ENCODE measurements around the gene KCNMA1.
"Not testable (repeated sequence)": the region's sequence is repeated elsewhere in the genome, so short reads cannot be mapped to it uniquely, and the experiment has no call there.

KCNMA1 gene

GRCh38 chr10:77409697-77410471 is 227.7 kb downstream of the KCNMA1 start:
- DNase-seq, result peak; percentile 59

GRCh38 chr10:77408259-77408658 is 229.3 kb downstream of the KCNMA1 start:
- no peak for DNase-seq

- DNase-seq, result no peak
Measured at GRCh38 chr10:77406764-77407430, 230.7 kb downstream of the KCNMA1 start.

GRCh38 chr10:77405771-77406241 is 231.8 kb downstream of the KCNMA1 start:
- DNase-seq, result peak; percentile 89

DNA sequence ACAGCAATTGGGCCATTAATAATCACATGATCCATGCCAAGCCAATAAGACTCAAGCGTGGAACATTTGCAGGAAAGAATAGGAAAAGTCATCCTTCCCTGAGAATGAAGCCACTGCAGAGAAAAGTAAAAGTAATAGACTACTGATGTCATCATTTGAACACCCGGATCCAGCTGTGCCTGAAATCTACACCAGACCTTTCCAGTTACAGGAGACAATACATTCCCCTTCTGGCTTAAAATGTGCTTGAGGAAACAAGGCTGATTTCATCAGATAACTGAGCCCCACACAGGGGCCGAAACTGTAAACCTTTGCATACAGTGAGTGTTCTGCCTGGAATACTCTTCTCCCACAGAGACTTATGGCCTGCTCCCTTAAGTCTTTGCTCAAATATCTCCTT is 232.8 kb downstream of the KCNMA1 start:
- peak; percentile 49 for DNase-seq

- DNase-seq, result no peak
Measured at GRCh38 chr10:77403761-77404160, 233.8 kb downstream of the KCNMA1 start.

GRCh38 chr10:77401683-77402082 is 235.9 kb downstream of the KCNMA1 start:
- DNase-seq, result no peak

- no peak for DNase-seq
Measured at GRCh38 chr10:77400033-77400432, 237.6 kb downstream of the KCNMA1 start.

DNA sequence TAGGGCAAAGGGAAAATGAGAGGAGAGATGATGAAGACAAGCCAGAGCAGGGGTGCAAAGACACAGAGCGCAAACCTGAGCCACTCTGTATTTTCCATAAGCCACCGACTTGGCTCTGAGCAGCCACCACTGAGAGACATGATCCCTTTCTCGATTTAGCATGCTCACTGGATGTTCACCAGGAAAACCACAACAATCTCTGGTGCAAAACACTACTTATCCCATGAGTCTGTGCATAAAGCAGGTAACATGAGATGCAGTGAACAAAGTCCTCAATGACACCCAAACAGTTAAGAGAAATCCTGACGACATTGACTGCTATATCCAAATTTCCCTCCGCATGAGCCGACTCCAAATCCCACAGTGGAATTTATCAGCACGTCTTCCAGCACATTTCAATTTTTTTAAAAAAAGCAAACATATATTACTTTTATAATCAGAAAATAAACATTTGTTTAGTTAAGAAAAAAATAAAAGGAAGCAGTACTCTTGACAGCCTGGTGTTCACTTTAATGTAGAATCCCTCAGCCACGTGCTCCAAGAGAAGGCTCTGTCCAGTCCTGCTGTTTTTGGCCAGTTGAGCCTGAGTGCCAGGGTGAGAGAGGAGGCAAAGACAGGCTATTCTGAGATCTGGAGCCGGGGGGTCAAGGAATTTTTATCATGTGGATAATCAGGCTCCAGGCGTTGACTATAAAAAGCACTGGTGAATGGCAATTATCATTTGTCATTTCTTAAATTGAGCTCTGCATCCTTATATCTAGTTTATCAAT is 238.4 kb downstream of the KCNMA1 start:
- no peak for DNase-seq

GRCh38 chr10:77398558-77398957 is 239.1 kb downstream of the KCNMA1 start:
- peak; percentile 64 for DNase-seq

DNA sequence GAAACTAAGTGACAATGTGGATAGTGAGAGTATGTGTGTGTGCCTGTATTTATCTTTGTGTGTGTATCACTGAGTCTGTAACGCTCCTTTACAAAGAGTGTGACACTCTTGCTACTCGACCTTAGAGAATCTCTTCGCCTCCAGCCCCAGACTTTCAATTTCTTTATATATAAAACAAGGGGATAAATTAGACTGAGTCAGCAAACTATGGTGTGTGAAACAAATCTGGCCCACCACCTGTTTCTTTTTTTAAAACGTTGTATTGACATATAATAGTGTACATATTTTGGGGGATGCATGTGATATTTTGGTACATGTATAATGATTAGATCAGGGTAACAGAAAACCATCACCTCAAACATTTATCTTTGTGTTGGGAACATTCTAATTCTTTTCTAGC is 240.5 kb downstream of the KCNMA1 start:
- DNase-seq, result no peak

DNA sequence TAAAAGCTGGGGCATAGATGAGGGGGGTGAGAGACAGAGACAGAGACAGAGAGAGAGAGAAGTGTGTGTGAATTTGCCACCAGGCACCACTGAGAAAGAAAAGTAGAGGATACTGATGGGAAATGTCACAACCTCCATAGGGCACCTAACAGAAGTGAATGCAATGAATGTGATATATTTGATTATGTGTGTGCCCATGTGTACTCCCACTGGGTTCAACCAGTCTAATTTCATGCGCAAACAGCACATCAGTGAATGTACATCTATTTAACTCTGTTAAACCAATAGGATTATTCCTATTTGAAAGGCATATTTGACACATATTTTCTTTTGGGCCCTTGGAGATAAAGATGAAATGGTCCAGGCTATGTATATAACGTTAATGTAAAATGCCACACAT is 241.3 kb downstream of the KCNMA1 start:
- no peak for DNase-seq

DNA sequence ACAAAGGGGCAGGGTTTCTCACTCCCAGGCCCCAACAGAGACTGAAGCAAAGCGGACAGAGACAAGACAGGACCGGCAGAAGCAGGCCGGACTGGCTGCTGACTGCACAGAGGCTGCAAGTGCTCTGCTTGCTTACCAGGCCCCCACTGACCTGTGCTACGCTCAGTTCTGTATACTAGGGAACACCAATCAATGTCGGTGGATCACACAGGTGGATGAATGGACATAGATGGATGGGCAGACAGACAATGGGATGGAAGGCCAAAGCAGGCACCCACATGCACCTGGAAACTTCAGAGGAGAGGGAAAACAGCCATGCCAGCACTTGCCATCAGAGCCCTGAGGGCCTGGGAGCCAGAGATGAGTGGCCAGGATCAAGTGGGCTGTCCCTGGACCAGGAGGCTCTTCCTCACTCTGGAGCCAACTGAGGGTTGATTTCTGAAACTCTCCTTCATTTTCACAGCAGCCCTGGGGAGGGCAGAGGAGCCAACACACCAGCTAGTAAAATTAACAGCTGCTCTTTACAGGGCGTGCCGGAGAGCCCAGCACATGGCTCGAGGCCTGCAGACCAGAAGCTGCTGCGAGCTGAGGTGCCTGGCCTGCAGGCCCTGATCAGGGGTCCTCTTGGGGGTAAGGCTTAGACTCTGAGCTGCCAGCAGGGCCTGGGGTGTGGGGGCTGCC is 243.6 kb downstream of the KCNMA1 start:
- DNase-seq, result no peak

DNA sequence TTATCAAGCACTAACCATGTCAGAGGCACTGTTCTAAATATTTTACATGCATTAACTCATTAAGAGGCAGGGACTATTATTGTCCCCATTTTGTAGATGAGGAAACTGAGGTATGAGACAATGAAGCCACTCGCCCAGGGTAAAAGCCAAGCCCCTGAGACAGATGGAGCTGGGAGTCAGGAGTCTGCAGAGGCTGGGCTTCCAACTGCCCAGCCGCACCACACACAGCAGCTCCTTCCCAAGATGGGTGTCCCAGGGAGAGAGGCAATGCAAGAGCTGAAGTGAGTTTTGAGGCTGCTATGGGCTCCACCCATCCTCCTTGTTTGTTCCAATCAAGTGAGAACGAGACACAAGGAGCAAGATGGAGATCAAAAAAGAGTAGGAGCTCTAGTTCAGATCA is 244.2 kb downstream of the KCNMA1 start:
- DNase-seq, result no peak

DNA sequence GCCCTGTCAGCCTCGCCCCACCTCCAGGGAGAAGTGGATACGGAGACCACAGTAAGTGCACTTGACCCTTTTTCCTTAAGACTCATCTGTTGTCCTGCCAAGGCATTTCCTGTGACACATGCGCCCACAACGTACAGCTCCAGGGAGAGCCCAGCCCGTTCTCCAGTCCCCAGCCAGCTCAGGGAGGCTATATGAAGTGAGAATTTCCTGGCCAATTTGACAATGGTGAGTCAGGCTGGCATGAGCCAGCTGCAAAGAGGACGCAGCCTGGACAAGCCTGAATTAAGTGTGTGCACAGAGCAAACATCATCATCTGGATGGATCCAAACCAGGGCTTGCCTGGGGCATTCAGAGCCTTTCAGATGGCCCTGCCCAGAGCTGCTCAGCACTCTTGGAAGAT is 244.8 kb downstream of the KCNMA1 start:
- DNase-seq, result peak; percentile 98

DNA sequence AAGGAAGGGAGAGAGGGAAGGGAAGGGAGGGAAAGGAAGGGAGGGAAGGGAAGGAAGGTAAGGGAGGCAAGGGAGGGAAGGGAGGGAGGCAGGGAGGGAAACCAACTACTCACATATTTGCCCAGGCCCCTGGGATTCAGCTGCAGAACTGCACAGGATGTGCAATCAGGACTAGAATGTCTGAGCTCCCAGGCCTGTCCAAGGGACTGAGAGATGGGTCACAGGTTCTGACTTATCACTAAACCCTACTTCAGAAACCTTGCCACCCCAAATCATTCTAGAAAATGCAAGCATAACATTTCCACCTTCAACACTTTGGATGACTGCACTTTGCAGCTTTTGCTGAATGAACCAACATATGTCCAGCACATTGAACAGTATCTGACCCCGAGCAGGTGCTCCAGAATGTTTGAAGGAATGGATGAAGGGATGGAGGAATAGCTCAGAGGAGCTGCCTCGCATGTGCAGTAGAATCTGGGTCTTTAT is 245.3 kb downstream of the KCNMA1 start:
- DNase-seq, result peak; percentile 79

- peak; percentile 95 for DNase-seq
Measured at GRCh38 chr10:77391605-77392235, 245.9 kb downstream of the KCNMA1 start.

GRCh38 chr10:77390481-77390891 is 247.1 kb downstream of the KCNMA1 start:
- DNase-seq, result no peak

- no peak for DNase-seq
Measured at GRCh38 chr10:77388571-77389100, 249.0 kb downstream of the KCNMA1 start.

- DNase-seq, result not testable (repeated sequence)
Measured at GRCh38 chr10:77387701-77388100, 249.9 kb downstream of the KCNMA1 start.

DNA sequence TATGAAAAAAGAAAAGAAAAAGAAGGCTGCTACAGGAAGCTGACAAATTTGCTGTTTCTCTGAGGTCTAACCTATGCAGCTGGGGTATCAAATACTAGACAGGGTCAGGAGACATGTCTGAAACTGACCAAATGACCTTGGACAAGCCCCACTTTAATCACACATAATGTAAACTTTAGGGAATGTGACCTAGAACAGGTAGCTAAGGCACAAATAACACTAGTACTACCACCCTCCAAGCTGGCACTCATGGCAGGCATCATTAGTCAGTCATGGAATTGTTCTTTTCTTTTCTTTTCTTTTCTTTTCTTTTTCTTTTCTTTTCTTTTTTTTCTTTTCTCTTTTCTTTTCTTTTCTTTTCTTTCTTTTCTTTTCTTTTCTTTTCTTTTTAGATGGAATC is 250.4 kb downstream of the KCNMA1 start:
- no peak for DNase-seq

DNA sequence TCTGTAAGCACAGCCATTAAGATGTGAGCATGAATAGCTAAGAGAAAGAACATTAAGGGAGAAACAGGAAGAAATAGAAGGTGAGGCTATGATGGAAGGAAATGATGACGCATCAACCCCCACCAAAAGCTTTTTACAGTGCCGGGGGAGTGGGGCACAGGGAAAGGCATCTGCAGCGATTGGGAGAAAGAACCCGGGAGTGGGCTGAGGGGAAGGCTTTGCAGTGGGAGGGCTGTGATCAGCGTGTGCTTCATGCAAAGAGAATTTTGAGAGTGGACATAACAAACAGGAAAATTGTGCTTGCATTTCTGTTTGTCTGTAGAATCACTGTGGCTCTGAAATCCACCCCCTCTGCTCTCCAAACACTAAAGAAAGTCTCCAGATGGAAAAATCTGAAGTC is 250.8 kb downstream of the KCNMA1 start:
- DNase-seq, result peak; percentile 90
